ENCODE data around the gene KMT2A. TPM values are rescaled to one million over a fixed set of nuclear protein-coding genes. Genes with fewer than 3 reads are reported as not detected.
"Not testable (repeated sequence)": the region's sequence is repeated elsewhere in the genome, so short reads cannot be mapped to it uniquely, and the experiment has no call there.

The KMT2A gene
- total RNA-seq, 2 donors from 2014 or later, result 76.9 to 78.8 TPM

DNA sequence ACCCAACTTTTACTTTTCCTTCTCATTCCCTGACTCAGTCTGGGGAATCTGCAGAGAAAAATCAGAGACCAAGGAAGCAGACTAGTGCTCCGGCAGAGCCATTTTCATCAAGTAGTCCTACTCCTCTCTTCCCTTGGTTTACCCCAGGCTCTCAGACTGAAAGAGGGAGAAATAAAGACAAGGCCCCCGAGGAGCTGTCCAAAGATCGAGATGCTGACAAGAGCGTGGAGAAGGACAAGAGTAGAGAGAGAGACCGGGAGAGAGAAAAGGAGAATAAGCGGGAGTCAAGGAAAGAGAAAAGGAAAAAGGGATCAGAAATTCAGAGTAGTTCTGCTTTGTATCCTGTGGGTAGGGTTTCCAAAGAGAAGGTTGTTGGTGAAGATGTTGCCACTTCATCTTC lies 37.2 kb downstream of the KMT2A start:
- Mint-ChIP-seq H3K9me3 (no peaks in the 10 kb centered on the region), H3K27me3 (ENCODE audit: insufficient read depth) (no peaks in the 10 kb centered on the region), H3K4me1 (no peaks in the 10 kb centered on the region), H3K27ac (no peak overlapping the region), H3K4me3 (no peak overlapping the region), H3K36me3 (ENCODE audit: low read depth) (peaks cover 64% of the 10 kb centered on the region)
- no peak overlapping the region for H3K27ac ChIP-seq (ENCODE audit: low read depth, low read length)
- H3K36me3 ChIP-seq (ENCODE audit: control insufficient read depth, insufficient read depth, low read length), result peaks cover 83% of the 10 kb centered on the region
- H3K9ac ChIP-seq (ENCODE audit: extremely low read depth, low read length, poor library complexity, severe bottlenecking), result no peak overlapping the region
- no peaks in the 10 kb centered on the region for H3K27me3 ChIP-seq (ENCODE audit: control insufficient read depth, insufficient read depth, low read length, poor library complexity, severe bottlenecking)
- DNase-seq, result no peak
- TF ChIP-seq, protein P1, sequence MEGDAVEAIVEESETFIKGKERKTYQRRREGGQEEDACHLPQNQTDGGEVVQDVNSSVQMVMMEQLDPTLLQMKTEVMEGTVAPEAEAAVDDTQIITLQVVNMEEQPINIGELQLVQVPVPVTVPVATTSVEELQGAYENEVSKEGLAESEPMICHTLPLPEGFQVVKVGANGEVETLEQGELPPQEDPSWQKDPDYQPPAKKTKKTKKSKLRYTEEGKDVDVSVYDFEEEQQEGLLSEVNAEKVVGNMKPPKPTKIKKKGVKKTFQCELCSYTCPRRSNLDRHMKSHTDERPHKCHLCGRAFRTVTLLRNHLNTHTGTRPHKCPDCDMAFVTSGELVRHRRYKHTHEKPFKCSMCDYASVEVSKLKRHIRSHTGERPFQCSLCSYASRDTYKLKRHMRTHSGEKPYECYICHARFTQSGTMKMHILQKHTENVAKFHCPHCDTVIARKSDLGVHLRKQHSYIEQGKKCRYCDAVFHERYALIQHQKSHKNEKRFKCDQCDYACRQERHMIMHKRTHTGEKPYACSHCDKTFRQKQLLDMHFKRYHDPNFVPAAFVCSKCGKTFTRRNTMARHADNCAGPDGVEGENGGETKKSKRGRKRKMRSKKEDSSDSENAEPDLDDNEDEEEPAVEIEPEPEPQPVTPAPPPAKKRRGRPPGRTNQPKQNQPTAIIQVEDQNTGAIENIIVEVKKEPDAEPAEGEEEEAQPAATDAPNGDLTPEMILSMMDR (conservative IDR thresholded peaks at IDR 0.05), result no peak
- no peaks in the 10 kb centered on the region for H3K9me3 ChIP-seq (ENCODE audit: control insufficient read depth, low read length)
- H3K4me1 ChIP-seq (ENCODE audit: control insufficient read depth, insufficient read depth, low read length), result no peaks in the 10 kb centered on the region
- 93 to 96% methylated on average over 6 of the region's 6 CpGs for WGBS, 2 experiments (ENCODE audit: insufficient coverage in 1 of 2, insufficient read length in 1 of 2)
- H3K4me3 ChIP-seq (ENCODE audit: low read length), result no peak overlapping the region

GRCh38 chr11:118476676-118477075 lies 40.4 kb downstream of the KMT2A start:
- Mint-ChIP-seq H3K27me3 (ENCODE audit: insufficient read depth) (no peaks in the 10 kb centered on the region), H3K27ac (no peak overlapping the region), H3K4me3 (no peak overlapping the region), H3K9me3 (no peaks in the 10 kb centered on the region), H3K36me3 (ENCODE audit: low read depth) (peaks cover 81% of the 10 kb centered on the region), H3K4me1 (no peaks in the 10 kb centered on the region)
- Histone ChIP-seq H3K27me3 (ENCODE audit: control insufficient read depth, insufficient read depth, low read length, poor library complexity, severe bottlenecking) (no peaks in the 10 kb centered on the region), H3K4me3 (ENCODE audit: low read length) (no peak overlapping the region), H3K9ac (ENCODE audit: extremely low read depth, low read length, poor library complexity, severe bottlenecking) (no peak overlapping the region), H3K36me3 (ENCODE audit: control insufficient read depth, insufficient read depth, low read length) (peaks cover 85% of the 10 kb centered on the region), H3K4me1 (ENCODE audit: control insufficient read depth, insufficient read depth, low read length) (no peaks in the 10 kb centered on the region), H3K27ac (ENCODE audit: low read depth, low read length) (no peak overlapping the region), H3K9me3 (ENCODE audit: control insufficient read depth, low read length) (no peaks in the 10 kb centered on the region)
- 94 to 96% methylated on average over 7 of the region's 7 CpGs for WGBS, 2 experiments (ENCODE audit: insufficient coverage in 1 of 2, insufficient read length in 1 of 2)
- no peak for DNase-seq
- TF ChIP-seq, protein P1 (conservative IDR thresholded peaks at IDR 0.05), result no peak

DNA sequence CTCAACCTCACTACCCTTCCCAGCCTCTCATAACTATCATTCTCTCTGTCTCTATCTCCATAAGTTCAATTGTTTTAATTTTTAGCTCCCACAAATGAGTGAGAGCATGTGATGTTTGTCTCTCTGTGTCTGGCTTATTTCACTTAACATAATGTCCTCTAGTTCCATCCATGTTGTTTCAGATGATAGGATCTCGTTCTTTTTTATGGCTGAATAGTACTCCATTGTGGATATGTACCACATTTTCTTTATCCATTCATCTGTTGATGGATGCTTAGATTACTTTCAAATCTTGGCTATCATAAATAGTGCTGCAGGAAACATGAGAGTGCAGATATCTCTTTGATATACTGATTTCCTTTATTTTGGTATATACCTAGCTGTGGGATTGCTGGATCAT lies 44.9 kb downstream of the KMT2A start:
- DNase-seq; H3K27ac Mint-ChIP-seq; H3K27ac ChIP-seq (ENCODE audit: low read depth, low read length); H3K9ac ChIP-seq (ENCODE audit: extremely low read depth, low read length, poor library complexity, severe bottlenecking); H3K4me3 ChIP-seq (ENCODE audit: low read length); H3K4me1 Mint-ChIP-seq; H3K4me1 ChIP-seq (ENCODE audit: control insufficient read depth, insufficient read depth, low read length); H3K9me3 Mint-ChIP-seq; H3K9me3 ChIP-seq (ENCODE audit: control insufficient read depth, low read length); H3K27me3 ChIP-seq (ENCODE audit: control insufficient read depth, insufficient read depth, low read length, poor library complexity, severe bottlenecking); H3K27me3 Mint-ChIP-seq (ENCODE audit: insufficient read depth); H3K4me3 Mint-ChIP-seq: not testable (repeated sequence)
- WGBS, 2 experiments (ENCODE audit: insufficient coverage in 1 of 2, insufficient read length in 1 of 2), result 100% methylated on average over 1 of the region's 1 CpG; no CpG with 5 or more reads in 1 of the 2 experiments
- peaks cover 91% of the 10 kb centered on the region for H3K36me3 ChIP-seq (ENCODE audit: control insufficient read depth, insufficient read depth, low read length)
- peaks cover 83% of the 10 kb centered on the region for H3K36me3 Mint-ChIP-seq (ENCODE audit: low read depth)

GRCh38 chr11:118484405-118484804 lies 48.1 kb downstream of the KMT2A start:
- Mint-ChIP-seq H3K36me3 (ENCODE audit: low read depth) (peaks cover 74% of the 10 kb centered on the region), H3K27ac (no peak overlapping the region), H3K4me1 (no peaks in the 10 kb centered on the region), H3K27me3 (ENCODE audit: insufficient read depth) (no peaks in the 10 kb centered on the region), H3K9me3 (no peaks in the 10 kb centered on the region), H3K4me3 (no peak overlapping the region)
- H3K9me3 ChIP-seq (ENCODE audit: control insufficient read depth, low read length), result no peaks in the 10 kb centered on the region
- TF ChIP-seq, protein P1 (conservative IDR thresholded peaks at IDR 0.05), result no peak
- peaks cover 85% of the 10 kb centered on the region for H3K36me3 ChIP-seq (ENCODE audit: control insufficient read depth, insufficient read depth, low read length)
- no peaks in the 10 kb centered on the region for H3K27me3 ChIP-seq (ENCODE audit: control insufficient read depth, insufficient read depth, low read length, poor library complexity, severe bottlenecking)
- H3K9ac ChIP-seq (ENCODE audit: extremely low read depth, low read length, poor library complexity, severe bottlenecking), result no peak overlapping the region
- H3K27ac ChIP-seq (ENCODE audit: low read depth, low read length), result no peak overlapping the region
- H3K4me3 ChIP-seq (ENCODE audit: low read length), result no peak overlapping the region
- WGBS, 2 experiments (ENCODE audit: insufficient coverage in 1 of 2, insufficient read length in 1 of 2), result 92 to 100% methylated on average over 2 to 3 of the region's 3 CpGs
- no peak for DNase-seq
- no peaks in the 10 kb centered on the region for H3K4me1 ChIP-seq (ENCODE audit: control insufficient read depth, insufficient read depth, low read length)
